DLD1 (cell line): ENCODE results near the gene OOSP2.
"Not testable (repeated sequence)": the region's sequence is repeated elsewhere in the genome, so short reads cannot be mapped to it uniquely, and the experiment has no call there.

Experiments
- in situ Hi-C: cut with HindIII; loops from 2 replicates; pipeline ENCODE4 v1.10.0; 2017; ENCODE audit warnings: low sequenced_read_pairs

OOSP2 gene, protein sequence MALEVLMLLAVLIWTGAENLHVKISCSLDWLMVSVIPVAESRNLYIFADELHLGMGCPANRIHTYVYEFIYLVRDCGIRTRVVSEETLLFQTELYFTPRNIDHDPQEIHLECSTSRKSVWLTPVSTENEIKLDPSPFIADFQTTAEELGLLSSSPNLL

GRCh38 chr11:60040109-60040508 lies at the start of gene OOSP2:
OOSP2 (plus strand) TSS chr11:60040409; CDS start chr11:60040460, 51 bp downstream.
- in situ Hi-C loops = no loop called here

DNA sequence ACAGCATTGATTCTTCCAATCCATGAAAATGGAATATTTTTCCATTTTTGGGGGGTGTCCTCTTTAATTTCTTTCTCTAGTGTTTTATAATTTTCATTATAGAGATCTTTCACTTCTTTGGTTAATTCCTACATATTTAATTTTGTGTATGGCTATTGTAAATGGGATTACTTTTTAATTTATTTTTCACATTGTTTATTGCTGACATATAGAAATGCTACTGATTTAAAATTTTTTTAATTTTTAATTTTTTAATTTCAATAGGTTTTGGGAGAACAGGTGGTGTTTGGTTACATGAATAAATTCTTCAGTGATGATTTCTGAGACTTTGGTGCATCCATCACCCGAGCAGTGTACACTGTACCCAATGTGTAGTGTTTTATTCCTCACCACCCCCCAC lies 49.8 kb upstream of the OOSP2 start:
- in situ Hi-C loops = no loop called here

GRCh38 chr11:59992425-59992824 lies 47.8 kb upstream of the OOSP2 start:
- in situ Hi-C loops = no loop called here

DNA sequence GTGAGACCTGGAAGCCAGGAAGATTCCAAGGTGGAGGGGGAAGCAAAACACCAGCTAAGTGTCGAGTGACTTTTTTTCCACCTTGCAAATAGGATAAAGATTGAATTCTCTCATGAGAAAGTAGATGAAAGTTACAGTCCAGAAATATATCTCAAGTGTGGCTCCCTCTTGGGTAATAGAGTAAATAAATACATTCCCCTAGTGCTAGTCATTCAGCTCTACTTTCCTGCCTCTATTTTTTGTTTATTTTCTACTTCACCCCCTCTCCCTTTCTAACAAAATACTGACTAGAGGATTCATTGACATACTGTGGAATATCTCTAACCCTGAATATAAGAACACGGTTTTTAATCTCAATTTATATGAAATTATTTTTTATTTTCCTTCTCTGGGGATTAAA lies 42.4 kb upstream of the OOSP2 start:
- in situ Hi-C loops = no loop called here

DNA sequence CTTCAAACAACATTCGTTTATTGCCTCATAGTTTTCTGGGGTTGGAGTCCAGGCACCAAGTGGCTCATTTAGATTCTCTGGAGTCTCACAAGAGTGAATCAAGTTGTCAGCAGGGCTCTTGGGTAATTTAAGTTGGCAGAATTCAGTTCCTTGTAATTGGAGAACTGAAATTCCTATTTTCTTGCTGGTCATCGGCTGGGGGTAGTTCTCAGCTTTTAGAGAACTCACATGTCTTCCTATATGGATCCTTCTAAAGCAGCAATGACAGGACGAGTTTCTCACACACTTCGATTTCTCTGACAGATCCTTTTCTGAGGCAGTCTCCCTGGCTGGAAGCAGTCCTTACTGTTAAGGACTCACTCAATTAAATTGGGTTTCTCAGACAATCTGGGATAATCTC lies 40.5 kb upstream of the OOSP2 start:
- in situ Hi-C loops = no loop called here

DNA sequence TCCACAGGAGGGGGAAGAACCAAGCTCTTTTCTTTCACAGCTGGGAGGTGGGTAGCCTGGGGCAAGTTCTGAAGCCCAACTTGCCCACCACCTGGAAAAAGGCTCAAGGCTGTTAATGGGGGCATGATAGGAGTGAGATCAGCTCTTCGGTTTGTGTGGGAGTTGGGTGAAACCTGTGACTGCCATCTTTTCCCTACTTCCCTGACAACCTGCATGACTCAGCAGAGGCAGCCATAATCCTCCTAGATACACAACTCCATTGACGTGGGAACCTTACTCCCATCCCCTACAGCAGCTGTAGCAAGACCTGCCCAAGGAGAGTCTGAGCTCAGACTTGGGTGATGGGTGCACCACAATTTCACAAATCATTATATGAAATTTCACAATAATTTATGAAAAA lies 36.5 kb upstream of the OOSP2 start:
- in situ Hi-C loops = no loop called here

DNA sequence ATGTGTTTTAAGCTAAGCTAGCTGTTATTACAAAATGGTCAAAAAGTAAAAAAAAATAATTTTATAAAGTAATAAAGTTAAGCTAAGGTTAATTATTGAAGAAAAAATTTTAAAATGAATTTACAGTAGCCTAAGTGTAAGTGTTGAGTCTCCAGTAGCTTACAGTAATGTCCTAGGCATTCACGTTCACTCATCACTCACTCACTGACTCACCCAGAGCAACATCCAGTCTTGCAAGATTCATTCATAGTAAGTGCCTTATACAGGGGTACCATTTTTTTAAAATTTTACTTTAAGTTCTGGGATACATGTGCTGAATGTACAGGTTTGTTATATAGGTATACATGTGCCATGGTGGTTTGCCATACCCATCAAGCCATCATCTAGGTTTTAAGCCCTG lies 34.8 kb upstream of the OOSP2 start:
- in situ Hi-C loops = no loop called here

DNA sequence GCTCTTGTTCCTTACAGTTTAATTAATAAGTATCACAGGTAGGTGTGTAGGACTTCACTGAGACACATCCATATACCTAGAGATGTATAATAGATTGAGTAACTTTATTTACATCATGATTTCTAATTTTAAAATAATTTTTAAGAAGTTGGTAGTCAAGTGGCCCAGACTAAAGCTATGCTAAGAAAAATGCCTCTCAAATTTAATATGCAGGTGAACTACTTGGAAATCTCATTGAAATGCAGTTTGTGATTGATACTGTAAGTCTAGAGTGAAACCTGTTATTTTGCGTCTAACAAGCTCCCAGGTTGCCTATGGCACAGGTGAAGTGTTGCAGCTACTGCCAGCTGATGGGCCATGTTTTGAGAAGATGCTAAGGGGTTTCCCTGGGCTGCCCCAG lies 23.3 kb upstream of the OOSP2 start, which contains the start of gene OOSP4B:
Gene OOSP4B (plus strand): TSS at position 301 of the 400 bp plus-strand sequence.
- in situ Hi-C loops = no loop called here

DNA sequence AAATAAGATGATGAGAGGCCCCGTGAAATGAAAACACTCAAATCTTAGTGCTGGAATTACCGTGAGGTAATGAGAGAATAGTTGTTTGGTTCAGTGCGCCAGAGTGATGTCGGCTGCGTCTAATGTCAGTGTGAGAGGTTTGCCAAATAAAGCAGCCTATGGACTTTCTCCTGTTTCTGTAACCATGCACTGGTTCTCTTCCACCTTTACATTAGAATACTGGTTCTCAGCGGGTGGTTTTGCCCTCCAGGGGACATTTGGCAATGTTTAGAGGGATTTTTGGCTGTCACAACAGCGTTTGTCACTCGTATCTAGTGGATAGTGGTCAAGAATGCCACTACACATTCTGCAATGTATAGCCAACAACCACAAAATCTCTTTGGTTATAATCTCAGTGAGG lies 22.2 kb upstream of the OOSP2 start:
- in situ Hi-C loops = no loop called here

DNA sequence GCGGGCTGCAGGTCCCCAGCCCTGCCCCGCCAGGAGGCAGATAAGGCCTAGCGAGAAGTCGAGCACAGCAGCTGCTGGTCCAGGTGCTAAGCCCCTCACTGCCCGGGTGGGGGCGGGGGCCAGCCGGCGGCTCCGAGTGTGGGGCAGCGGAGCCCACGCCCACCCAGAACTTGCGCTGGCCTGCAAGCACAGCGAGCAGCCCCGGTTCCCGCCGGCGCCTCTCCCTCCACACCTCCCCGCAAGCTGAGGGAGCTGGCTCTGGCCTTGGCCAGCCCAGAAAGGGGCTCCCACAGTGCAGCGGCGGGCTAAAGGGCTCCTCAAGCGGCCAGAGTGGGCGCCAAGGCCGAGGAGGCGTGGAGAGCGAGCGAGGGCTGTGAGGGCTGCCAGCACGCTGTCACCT lies 19.8 kb upstream of the OOSP2 start:
- in situ Hi-C loops = not testable (repeated sequence)

DNA sequence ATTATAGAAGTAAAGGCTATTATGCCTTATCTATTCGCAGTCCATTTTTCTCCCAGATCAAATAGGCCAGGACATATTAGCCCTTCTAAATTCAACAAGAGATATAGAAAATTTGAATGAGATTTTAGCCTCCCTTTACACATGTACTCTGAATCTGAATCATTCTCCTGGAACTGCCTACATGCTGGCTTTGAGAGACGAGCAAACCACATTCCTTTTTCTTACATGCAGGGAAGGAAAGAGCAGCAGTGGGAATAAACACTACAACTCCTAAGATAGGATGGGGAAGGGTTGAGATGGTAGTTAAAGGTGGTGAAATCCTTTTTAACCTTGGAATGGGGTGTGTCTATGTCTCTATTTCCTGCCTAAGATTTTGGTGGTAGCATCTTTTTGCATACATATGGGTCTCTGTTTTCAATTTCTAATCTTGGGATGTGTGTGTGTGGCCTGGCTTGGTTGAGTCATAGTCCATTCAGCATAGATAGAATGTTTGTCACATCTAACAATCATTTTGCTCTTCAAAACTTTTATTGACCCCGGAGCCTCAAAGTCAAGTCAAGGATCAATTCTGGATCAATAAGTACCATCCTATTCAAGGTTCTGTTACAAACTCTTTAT lies 11.1 kb upstream of the OOSP2 start:
- in situ Hi-C loops = no loop called here

GRCh38 chr11:60050422-60050821 lies 10.2 kb downstream of the OOSP2 start:
- in situ Hi-C loops = not testable (repeated sequence)

GRCh38 chr11:60050839-60051238 lies 10.6 kb downstream of the OOSP2 start:
- in situ Hi-C loops = not testable (repeated sequence)

DNA sequence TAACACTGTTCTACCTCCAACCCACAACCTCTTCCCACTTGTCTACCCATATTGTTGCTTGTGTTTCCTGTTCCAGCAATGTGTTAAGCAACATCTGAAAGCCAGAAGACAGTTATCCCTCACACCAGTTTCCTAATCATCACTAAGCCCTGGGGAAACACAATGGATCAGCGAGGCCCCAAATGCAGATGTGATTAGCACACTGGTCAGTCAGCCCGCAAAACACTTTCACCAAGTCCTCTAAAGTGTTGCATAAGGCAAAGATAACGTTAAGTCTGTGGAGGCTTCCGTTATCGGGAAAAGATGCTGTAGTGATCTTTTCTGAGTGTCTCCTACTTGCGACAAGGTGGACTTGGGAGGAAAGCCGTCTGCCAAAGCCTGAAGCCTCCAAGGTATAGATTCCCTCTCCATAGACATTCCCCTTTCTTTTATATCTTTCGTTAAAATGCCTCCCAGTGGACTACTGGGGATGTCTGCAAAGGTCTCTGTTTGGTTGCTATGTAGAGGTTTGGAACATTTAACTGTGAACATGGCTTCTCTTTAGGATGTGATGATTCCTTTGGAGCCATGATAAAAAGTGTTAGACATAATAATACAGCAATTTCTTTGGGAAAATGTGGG lies 16.2 kb downstream of the OOSP2 start, which contains the start of gene MS4A3:
Gene MS4A3 (plus strand): TSS at position 317 of the 621 bp plus-strand sequence. CDS start 4,496 bp downstream, outside the sequence.
- in situ Hi-C loops = no loop called here

DNA sequence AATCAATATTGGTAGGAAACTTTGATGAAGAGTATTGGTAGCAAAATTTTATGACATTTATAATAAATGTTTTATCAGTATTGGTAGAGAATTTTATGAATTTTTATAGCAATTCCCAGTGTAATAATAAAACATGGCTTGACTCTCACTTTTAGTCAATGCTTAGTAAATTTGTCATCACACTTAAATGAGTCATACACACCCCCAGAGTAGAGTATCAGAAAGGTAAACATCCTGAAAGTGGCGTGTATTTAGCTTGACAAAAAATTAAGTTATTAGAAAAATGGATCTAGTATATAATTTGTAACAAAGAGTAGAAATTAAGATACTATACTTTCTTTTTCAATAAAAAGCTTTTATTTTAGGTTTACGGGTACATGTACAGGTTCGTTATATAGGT lies 18.8 kb downstream of the OOSP2 start:
- in situ Hi-C loops = no loop called here

DNA sequence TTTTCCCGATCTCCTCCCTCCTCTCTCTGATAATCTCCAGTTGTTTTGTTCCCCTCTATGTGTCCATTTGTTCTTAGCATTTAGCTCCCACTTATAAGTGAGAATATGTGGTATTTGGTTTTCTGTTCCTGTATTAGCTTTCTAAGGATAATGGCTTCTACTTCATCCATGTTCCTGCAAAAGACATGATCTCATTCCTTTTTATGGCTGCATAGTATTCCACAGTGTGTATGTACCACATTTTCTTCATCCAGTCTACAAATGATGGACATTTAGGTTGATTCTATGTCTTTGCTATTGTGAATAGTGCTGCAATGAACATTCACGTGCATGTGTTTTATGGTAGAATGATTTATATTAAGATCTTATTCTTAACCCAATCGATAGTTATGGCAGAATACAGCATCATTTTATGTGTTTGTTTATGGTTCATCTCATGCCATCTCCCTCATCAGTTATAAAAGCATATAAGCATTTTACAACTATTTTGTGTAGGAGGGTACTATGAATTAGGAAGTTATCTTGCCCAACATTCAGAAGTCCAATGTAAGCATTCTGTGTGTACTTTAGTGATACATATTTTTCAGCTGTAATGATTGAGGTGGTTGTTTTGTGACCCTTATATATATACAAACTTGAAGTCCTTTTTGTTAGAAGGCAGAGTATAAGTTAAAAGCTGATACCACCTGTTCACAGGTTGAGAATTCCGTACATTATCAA lies 19.5 kb downstream of the OOSP2 start:
- in situ Hi-C loops = no loop called here

GRCh38 chr11:60064111-60064510 lies 23.9 kb downstream of the OOSP2 start:
- in situ Hi-C loops = no loop called here

DNA sequence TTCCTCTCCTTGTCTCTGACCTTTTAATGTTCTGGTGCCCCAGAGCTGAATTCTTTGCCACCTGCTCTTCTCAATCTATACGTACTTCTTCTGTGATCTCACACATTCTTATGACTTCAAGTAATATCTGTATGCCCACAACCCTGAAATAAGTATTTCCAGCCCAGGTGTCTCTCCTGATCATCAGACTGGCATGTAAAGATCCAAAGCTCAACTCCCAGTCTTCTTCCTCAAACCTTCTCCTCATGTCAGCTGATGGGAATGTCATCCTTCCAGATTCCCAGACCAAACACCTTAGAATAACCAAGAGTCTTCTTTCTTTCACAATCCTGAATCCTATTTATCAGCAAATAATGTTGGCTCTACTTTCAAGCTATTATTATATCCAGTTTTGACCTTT lies 25.6 kb downstream of the OOSP2 start:
- in situ Hi-C loops = no loop called here

- in situ Hi-C loops = no loop called here
These were observed 29.2 kb downstream of the OOSP2 start for GRCh38 chr11:60069450-60069849.

GRCh38 chr11:60071644-60072043 lies 31.4 kb downstream of the OOSP2 start:
- in situ Hi-C loops = not testable (repeated sequence)

- in situ Hi-C loops = no loop called here
These were observed 37.1 kb downstream of the OOSP2 start for GRCh38 chr11:60077216-60077817.
